NCI-H345 treated with DMSO at 0.1 percent for 48 hours (cell line): ENCODE data around the gene PCED1A.

Experiments
- DNase-seq: peaks from one replicate; lab custom pipeline; 2025; ENCODE audit not compliant: unreplicated experiment; lab: John Stamatoyannopoulos, UW

PCED1A gene

DNA sequence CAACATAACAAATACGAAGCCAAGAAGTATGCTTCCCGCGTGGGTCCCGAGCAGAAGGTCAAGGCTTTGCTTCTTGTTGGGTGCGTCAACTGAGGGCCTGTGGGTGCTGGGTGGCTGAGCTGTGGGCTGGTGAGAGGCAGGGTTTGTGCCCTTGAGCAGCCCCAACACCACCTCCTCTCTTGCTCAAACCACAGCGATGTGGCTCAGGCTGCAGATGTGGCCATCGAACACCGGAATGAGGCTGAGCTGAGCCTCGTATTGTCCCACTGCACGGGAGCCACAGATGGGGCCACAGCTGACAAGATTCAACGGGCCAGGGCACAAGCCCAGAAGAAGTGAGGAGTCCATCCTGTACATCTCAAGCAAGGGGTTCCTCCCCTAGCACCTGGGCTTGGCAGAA lies 25.8 kb upstream of the PCED1A start:
- no peak for DNase-seq

GRCh38 chr20:2865630-2866029 lies 25.2 kb upstream of the PCED1A start:
- no peak for DNase-seq

- DNase-seq: no peak
These were observed 24.6 kb upstream of the PCED1A start for GRCh38 chr20:2865101-2865500.

GRCh38 chr20:2864626-2865025 lies 24.2 kb upstream of the PCED1A start:
- DNase-seq: no peak

GRCh38 chr20:2859330-2860121 lies 19.1 kb upstream of the PCED1A start:
- no peak for DNase-seq

DNA sequence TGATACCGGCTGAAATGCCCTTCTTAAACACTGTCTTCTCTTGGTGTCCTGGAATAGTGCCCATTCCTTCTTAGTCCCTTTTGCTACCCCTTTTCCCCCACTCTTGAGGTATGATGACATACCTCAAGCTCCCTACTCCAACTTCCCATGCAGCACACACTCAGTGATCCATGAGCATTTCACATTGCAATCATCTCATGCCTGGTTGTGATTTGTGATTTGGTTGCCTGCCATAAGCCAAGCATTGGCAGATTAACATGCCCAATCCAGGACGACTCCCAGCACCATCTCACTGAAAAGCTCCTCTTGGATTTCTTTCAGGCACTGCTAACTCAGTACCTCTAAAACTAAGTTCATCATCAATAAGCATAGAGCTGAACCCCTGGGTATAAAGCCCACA lies 18.1 kb upstream of the PCED1A start:
- DNase-seq: no peak

GRCh38 chr20:2851086-2851485 lies 10.6 kb upstream of the PCED1A start:
- no peak for DNase-seq

GRCh38 chr20:2849529-2849928 lies 9.1 kb upstream of the PCED1A start:
- DNase-seq: no peak

DNA sequence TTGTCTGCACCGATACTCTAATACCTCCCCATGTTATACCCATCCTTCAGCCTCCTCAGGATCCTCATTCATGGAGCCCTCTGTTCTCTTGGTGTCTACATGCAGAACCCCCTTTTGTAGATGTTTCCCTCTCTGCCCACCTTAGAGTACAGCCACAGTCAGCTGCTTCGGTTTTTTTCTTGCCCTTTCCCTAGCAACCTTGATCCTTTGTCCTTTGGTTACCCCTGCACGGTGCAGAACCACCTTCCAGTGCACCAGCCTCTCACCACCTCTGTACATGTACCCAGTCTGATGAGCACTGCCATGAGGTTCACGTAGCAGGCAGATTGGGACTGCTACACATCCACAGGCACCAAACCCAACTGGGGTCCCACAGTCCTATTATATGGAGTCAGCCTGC lies 7.3 kb upstream of the PCED1A start:
- no peak for DNase-seq

DNA sequence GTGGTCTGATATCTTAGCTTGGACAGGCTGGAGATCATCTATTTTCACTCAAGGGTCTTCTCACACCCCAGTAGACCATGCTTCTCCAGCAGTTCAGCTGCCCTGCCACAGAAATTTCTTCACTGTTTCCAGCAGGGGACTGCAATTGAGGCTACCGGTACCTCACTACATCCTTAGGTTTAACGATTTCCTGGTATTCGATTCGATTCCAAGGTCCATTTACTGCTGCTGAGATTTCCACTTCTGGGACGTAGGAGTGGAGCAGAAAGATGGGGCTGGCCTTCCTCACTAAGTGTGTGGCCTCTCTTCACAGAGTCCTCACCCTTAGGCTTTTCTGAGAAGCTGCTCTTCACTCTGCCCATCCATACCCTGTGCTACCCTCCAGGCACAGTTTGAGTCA lies 6.2 kb upstream of the PCED1A start:
- no peak for DNase-seq

- DNase-seq: no peak
These were observed 5.2 kb upstream of the PCED1A start for GRCh38 chr20:2845607-2846006.

GRCh38 chr20:2840967-2841531 lies 594 bp upstream of the PCED1A start:
- DNase-seq: no peak

DNA sequence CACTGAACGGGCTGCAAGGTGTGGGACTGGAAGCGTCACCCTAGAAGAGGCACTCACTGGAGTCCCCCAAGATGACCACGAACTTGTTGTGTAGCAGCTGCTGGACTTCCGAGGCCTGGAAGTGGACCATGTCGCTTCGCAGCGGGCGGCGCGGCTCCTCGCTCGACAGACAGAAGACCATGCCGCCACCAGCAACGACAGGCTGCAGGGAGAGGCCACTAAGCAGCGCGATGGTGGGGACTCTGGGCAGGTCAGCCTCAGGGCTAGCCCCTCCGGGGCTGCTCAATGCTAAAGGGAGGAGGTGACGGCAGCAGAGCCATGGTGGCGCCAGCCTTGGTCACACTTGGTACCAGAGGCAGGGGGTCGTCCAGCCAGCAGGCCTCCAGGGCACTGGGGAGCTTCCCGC lies 720 bp downstream of the PCED1A start:
- DNase-seq: no peak

- no peak for DNase-seq
These were observed 1.4 kb downstream of the PCED1A start for GRCh38 chr20:2838847-2839671.

DNA sequence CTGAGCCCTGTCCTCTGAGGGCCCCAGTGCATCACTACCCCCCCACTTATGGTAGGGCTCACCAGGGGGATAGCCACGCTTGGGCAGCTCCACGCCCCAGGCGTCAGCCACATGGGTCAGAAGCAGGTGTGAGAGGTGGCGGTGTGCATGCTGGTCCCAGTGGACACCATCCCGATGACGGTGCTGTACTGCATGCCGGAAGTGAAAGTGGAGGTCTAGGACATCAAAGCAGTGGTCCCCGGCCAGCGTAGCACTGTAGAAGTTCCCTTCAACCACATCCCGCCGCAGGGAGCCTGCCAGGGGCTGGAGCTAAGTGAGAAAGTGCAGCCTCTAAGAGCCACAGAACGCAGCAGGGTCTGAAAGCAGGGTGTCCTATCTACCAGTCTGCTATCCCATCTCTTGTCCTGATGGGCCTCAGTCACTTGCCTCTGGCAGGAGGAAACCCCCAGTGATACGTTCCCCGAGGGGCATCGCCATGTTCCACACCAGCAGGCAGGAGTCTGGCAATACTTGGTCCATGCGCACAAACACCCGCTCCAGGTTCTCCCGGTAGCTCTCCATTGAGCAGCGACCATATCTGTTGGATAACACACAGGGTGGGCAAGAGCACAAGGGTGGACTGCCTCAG lies 2.2 kb downstream of the PCED1A start:
- DNase-seq: no peak

DNA sequence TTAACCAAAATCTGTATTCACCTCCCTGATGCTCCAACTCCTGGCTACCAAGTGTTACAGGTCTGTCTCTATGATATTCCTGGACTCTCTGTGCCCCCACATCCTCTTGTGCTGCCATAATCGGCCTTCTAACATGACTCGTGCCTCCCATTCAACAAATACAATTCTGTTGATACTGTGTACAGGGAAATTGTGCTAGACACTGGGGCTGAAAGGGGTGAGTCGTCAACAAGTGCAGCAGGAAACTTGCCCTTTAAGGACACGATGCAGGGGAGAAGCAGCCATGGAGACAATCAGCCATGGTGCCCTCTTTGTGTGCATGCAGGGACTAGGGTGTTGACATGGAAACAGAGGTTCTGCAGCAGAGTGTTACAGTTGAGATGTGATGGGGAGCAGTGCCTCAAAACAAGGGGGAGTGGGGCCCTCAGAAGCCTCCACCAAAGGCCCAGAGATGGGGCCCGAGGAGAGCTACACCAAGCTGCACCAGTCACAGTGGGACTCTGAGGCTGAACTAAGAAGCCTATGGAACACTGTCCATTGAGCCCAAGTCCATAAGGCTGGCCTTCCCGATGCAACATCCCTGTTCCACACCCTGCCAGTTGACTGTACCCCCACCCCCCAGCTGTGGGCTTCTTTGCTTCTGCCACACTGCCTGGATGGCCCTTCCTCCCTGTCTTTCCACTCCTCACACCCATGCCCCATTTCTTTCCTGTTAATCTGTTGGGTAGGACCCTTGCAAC lies 3.1 kb downstream of the PCED1A start:
- no peak for DNase-seq

- DNase-seq: no peak
These were observed 4.4 kb downstream of the PCED1A start for GRCh38 chr20:2836035-2836434.

DNA sequence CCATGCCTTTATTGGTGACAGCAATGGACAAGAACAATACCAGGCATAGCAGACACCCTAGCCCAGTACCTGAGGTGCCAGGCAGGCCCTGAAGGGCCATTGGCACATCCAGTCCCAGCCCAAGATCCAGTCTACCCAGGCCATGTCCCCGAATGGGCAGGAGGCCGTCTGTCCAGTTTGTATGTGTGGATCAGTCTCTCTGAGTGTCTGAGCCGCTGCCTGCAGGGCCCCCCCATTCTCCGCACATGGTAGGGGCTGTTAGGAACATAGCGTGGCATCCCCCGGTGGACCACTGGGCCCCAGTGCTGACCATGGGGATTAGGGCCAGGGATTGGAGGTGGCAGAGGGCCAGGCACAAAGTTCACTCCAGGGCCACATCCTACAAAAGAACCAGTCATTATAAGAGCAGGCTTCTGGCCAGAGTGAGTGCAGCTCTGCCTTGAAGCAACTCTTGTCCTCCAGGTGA lies 5.1 kb downstream of the PCED1A start:
- DNase-seq: no peak

GRCh38 chr20:2834401-2835110 lies 5.9 kb downstream of the PCED1A start:
- no peak for DNase-seq

- no peak for DNase-seq
These were observed 6.7 kb downstream of the PCED1A start for GRCh38 chr20:2833761-2834160.
